Astrocyte of the cerebellum (primary cell): ENCODE measurements around the gene GAS5.
"Not testable (repeated sequence)": the region's sequence is repeated elsewhere in the genome, so short reads cannot be mapped to it uniquely, and the experiment has no call there.

Experiments
- DNase-seq: peaks from one replicate; pipeline ENCODE4 v3.0.0-alpha.2; 2011; ENCODE audit warnings: low read depth
- H3K4me3 ChIP-seq: 2 replicates; pipeline ENCODE4 v1.5.1; 2011; ENCODE audit warnings: mild to moderate bottlenecking, low read depth, low read length, moderate library complexity
- in situ Hi-C: cut with HindIII; loops from 2 replicates; pipeline ENCODE4 v1.10.0; 2017; ENCODE audit warnings: low sequenced_read_pairs
- TF ChIP-seq, protein P1 (sequence below): IDR thresholded peaks from 2 replicates; pipeline ENCODE4 v1.5.1; 2012; ENCODE audit warnings: low read length, low read depth, moderate library complexity, mild to moderate bottlenecking; ENCODE audit errors: missing control alignments

Gene GAS5

GRCh38 chr1:173860065-173860464, 7.7 kb downstream of the GAS5 start:
- in situ Hi-C loops: no loop called here
- H3K4me3 ChIP-seq: no peak overlapping the region
- no peak for DNase-seq
- TF ChIP-seq, protein P1, sequence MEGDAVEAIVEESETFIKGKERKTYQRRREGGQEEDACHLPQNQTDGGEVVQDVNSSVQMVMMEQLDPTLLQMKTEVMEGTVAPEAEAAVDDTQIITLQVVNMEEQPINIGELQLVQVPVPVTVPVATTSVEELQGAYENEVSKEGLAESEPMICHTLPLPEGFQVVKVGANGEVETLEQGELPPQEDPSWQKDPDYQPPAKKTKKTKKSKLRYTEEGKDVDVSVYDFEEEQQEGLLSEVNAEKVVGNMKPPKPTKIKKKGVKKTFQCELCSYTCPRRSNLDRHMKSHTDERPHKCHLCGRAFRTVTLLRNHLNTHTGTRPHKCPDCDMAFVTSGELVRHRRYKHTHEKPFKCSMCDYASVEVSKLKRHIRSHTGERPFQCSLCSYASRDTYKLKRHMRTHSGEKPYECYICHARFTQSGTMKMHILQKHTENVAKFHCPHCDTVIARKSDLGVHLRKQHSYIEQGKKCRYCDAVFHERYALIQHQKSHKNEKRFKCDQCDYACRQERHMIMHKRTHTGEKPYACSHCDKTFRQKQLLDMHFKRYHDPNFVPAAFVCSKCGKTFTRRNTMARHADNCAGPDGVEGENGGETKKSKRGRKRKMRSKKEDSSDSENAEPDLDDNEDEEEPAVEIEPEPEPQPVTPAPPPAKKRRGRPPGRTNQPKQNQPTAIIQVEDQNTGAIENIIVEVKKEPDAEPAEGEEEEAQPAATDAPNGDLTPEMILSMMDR: no peak

DNA sequence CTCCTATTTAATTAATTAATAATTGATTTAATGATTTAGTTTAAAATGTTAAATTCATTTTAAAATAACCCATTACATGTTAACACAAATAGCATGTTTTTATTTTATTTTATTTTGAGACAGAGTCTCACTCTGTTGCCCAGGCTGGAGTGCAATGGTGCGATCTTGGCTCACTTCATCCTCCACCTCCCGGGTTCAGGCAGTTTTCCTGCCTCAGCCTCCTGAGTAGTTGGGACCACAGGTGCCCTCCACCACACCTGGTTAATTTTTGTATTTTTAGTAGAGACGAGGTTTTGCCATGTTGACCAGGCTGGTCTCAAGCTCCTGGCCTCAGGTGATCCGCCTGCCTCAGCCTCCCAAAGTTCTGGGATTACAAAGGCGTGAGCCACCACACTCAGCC, 8.2 kb downstream of the GAS5 start:
- DNase-seq, in situ Hi-C loops, H3K4me3 ChIP-seq: not testable (repeated sequence)

DNA sequence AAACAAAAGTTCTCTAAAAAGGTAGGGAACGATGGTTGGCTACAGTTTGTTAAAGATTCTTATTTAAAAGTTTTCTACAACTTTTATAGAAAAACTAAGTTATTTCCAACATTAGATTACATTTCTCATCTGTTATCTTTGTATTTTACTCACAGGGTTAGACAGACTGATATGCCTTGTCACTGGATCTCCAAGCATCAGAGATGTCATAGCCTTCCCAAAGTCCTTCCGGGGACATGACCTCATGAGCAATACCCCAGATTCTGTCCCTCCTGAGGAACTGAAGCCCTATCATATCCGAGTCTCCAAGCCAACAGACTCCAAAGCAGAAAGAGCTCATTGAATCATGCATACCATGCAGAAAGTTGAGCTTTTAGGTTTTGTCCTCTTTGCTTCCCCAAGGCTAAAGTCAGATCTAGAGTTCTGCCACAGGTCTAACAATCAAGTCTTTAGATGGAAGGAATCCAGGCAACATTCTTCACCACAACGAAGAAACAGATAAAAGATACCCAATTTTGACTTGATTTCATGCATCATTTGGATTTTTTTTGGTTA, 10.3 kb downstream of the GAS5 start:
- DNase-seq: no peak
- in situ Hi-C loops: no loop called here
- no peak overlapping the region for H3K4me3 ChIP-seq
- TF ChIP-seq, protein P1: no peak

DNA sequence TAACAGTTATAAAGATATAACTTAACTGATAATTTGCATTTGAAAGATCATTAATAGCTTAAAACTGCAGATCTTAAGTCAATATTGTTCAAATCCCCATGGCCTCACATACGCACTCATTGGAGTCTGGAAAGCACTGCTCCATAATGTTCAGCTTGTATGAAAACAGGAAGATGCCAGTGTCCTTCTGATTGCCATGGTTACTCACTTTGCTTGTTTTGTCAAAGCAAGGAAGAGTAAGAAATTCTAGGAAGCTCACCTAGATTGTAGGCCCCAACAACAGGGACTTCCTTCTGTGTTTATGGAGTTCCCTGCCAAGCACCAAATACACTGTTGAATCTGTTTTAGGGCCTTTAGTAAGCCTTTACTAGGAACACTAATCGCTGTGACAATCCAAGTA, 10.9 kb downstream of the GAS5 start:
- in situ Hi-C loops: no loop called here
- no peak overlapping the region for H3K4me3 ChIP-seq
- no peak for DNase-seq
- TF ChIP-seq, protein P1: no peak

DNA sequence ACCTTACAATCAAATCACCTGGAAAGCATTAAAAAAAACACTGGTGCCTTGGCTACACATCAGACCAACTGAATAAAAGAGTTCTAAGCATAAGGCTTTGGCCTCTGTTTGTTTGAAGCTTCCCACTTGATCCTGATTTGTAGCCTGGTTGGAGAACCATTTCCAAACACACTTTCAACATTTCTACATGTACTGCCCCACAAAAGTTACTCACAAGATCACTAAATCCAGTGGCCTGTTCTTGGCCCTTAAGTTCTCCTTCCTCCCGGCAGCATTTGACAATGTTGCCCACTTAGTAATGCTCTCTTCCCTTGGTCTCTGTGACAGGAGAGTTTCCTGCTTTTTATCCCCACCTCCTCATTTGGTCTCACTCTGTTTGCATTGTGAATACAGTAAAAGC, 11.8 kb downstream of the GAS5 start:
- in situ Hi-C loops: no loop called here
- no peak overlapping the region for H3K4me3 ChIP-seq
- TF ChIP-seq, protein P1: no peak
- DNase-seq: no peak

- in situ Hi-C loops: no loop called here
- no peak overlapping the region for H3K4me3 ChIP-seq
- DNase-seq: no peak
- TF ChIP-seq, protein P1: no peak
These were observed 14.7 kb downstream of the GAS5 start for GRCh38 chr1:173853074-173853473.

DNA sequence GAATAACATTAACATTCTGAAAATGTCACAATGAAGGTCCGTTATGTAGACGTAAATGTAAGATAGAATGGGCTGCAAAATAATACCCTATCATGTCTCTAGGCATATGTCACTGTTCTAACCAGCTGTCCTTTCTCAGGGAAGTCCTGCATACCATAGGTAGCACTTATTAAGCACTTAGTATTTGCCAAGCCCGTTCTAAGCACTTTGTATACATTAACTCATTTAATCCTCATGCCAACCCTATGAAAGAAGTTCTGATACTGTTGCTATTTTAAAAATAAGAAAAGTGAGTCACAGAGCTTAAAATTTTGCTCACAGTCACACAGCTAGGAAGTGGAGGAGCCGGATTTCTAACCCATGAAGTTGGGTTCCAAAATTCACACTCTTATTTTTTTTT, 15.7 kb downstream of the GAS5 start:
- DNase-seq: no peak
- H3K4me3 ChIP-seq: no peak overlapping the region
- in situ Hi-C loops: no loop called here
- TF ChIP-seq, protein P1: no peak
